ENCODE data around the gene PRIMPOL.

GRCh38 chr4:184697956-184698355 lies 48.4 kb downstream of the PRIMPOL start:
- TF ChIP-seq CTCF (IDR thresholded peaks at IDR 0.05): no peak
- no peak for TF ChIP-seq POLR2AphosphoS5 (IDR thresholded peaks at IDR 0.05)
- TF ChIP-seq POLR2A (IDR thresholded peaks at IDR 0.05): no peak
- no peak for TF ChIP-seq EP300 (IDR thresholded peaks at IDR 0.05)

All from stomach (tissue), 4 donors.